HepG2 (cell line): ENCODE results near the gene ZNF148. TPM values are rescaled to one million over a fixed set of nuclear protein-coding genes. Genes with fewer than 3 reads are reported as not detected.

Experiments
- AKNA ChIP-seq: sonication (generic); formaldehyde crosslinking; IDR thresholded peaks from 2 replicates; pipeline ENCODE4 v1.4.0; 2020; ENCODE audit warnings: missing genetic modification reagents, borderline replicate concordance
- ETV6 ChIP-seq: sonication (generic); formaldehyde crosslinking; conservative IDR thresholded peaks from 2 replicates; pipeline ENCODE4 v1.4.0; 2020; ENCODE audit warnings: missing genetic modification reagents
- MAZ ChIP-seq, 2 experiments: sonication (generic) in 1 of 2; formaldehyde crosslinking in 1 of 2; IDR thresholded peaks; 2 replicates each; pipeline versions ENCODE4 v1.5.0 to v1.6.1; 2012 to 2020; ENCODE audit warnings: low read depth in 2 of 2, mild to moderate bottlenecking in 2 of 2, borderline replicate concordance in 1 of 2, improper control_type of control experiment in 1 of 2, low read length in 1 of 2, missing genetic modification reagents in 1 of 2, moderate library complexity in 1 of 2
- NFATC3 ChIP-seq: sonication (generic); formaldehyde crosslinking; IDR thresholded peaks from 2 replicates; pipeline ENCODE4 v1.5.1; 2020; ENCODE audit warnings: mild to moderate bottlenecking, missing genetic modification reagents
- NR1H2 ChIP-seq: sonication (generic); formaldehyde crosslinking; IDR thresholded peaks from 2 replicates; pipeline ENCODE4 v1.8.1; 2022; ENCODE audit warnings: low read depth, missing genetic modification reagents, borderline replicate concordance
- ZNF431 ChIP-seq: sonication (generic); formaldehyde crosslinking; IDR thresholded peaks from 2 replicates; pipeline ENCODE4 v1.9.0; 2022; ENCODE audit warnings: missing genetic modification reagents, low read depth, mild to moderate bottlenecking, borderline replicate concordance
- ZNF598 ChIP-seq: sonication (generic); formaldehyde crosslinking; IDR thresholded peaks from 2 replicates; pipeline ENCODE4 v1.5.1; 2020; ENCODE audit warnings: mild to moderate bottlenecking, missing genetic modification reagents, borderline replicate concordance
- polyA plus RNA-seq, 8 experiments: library from polyadenylated mRNA; depleted of rRNA in 3 of 8; stranded (reverse) in 7 of 8; unstranded in 1 of 8; fragments of >200 nt; fragmentation: Illumina TruSeq in 4 of 8; extraction: Trizol in 4 of 8; gene quantifications; 2 replicates each; pipeline versions ENCODE4 v1.2.1 to v1.2.3, GENCODE V29; 2011 to 2016; ENCODE audit warnings: low read depth in 4 of 8, missing spikeins in 1 of 8, mixed read lengths in 1 of 8; ENCODE audit not compliant: insufficient read depth in 1 of 8
- total RNA-seq, 5 experiments: library from RNA; depleted of rRNA; stranded (reverse); fragments of >200 nt; fragmentation: Illumina TruSeq; extraction: Trizol; gene quantifications; 2 replicates each; pipeline ENCODE4 v1.2.3, GENCODE V29; 2016; ENCODE audit warnings: low read depth in 1 of 5
- TF ChIP-seq, protein P1 (sequence below): sonication (generic); formaldehyde crosslinking; IDR thresholded peaks from 2 replicates; pipeline ENCODE4 v1.5.1; 2020; ENCODE audit warnings: mild to moderate bottlenecking, moderate library complexity, missing genetic modification reagents

The ZNF148 gene
- total and polyA plus RNA-seq, 2 of the 13 experiments (the other 11 are each of a cell fraction or from before 2014, with no cell fraction given): 10.6 to 36.1 TPM

GRCh38 chr3:125403789-125404188 is 28.7 kb upstream of the ZNF148 start (continued):
- TF ChIP-seq AKNA (no peak), MAZ (IDR thresholded peaks at IDR 0.05; ENCODE audit: borderline replicate concordance, low read depth, low read length) (no peak), MAZ (CRISPR knock-in tag; IDR thresholded peaks at IDR 0.05; ENCODE audit: low read depth) (no peak), NFATC3 (CRISPR knock-in tag) (no peak), ZNF598 (CRISPR knock-in tag) (no peak), ZNF431 (CRISPR knock-in tag) (no peak), NR1H2 (no peak), ETV6 (CRISPR knock-in tag) (no peak)
- TF ChIP-seq, protein P1, sequence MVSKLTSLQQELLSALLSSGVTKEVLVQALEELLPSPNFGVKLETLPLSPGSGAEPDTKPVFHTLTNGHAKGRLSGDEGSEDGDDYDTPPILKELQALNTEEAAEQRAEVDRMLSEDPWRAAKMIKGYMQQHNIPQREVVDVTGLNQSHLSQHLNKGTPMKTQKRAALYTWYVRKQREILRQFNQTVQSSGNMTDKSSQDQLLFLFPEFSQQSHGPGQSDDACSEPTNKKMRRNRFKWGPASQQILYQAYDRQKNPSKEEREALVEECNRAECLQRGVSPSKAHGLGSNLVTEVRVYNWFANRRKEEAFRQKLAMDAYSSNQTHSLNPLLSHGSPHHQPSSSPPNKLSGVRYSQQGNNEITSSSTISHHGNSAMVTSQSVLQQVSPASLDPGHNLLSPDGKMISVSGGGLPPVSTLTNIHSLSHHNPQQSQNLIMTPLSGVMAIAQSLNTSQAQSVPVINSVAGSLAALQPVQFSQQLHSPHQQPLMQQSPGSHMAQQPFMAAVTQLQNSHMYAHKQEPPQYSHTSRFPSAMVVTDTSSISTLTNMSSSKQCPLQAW (CRISPR knock-in tag): no peak
